Gastrocnemius medialis (tissue), 4 donors: Measurements from ENCODE around the gene POLR2B. TPM values are rescaled to one million over a fixed set of nuclear protein-coding genes. Genes with fewer than 3 reads are reported as not detected.

Experiments
- ATAC-seq, 2 donors: fragments of 150-250 bp; one replicate each; pipeline ENCODE4 v1.9.1; 2016
- DNase-seq, 2 donors: peaks; one replicate each; pipeline ENCODE4 v3.0.0-alpha.2; 2019
- H3K27ac ChIP-seq, 4 donors: fragments of 200-600 bp; sonication (generic); 1 replicate in 1 of 4; 2 replicates in 3 of 4; pipeline ENCODE4 v1.5.1; 2016 to 2018; ENCODE audit warnings: mild to moderate bottlenecking in 2 of 4, moderate library complexity in 1 of 4
- H3K27me3 ChIP-seq, 3 donors: fragments of 200-600 bp; sonication (generic) in 2 of 3; 1 replicate in 1 of 3; 2 replicates in 2 of 3; pipeline versions ENCODE4 v1.5.1 to v1.6.0; 2016 to 2019; ENCODE audit warnings: mild to moderate bottlenecking in 1 of 3, moderate library complexity in 1 of 3
- H3K36me3 ChIP-seq, 2 donors: fragments of 200-600 bp; sonication (generic) in 1 of 2; one replicate each; pipeline ENCODE4 v1.5.1; 2017 to 2018
- H3K4me1 ChIP-seq, 2 donors: fragments of 200-600 bp; sonication (generic) in 1 of 2; one replicate each; pipeline ENCODE4 v1.5.1; 2016 to 2017; ENCODE audit warnings: mild to moderate bottlenecking in 2 of 2
- H3K4me3 ChIP-seq, 4 donors: fragments of 200-600 bp; sonication (generic) in 3 of 4; 1 replicate in 1 of 4; 2 replicates in 3 of 4; pipeline ENCODE4 v1.5.1; 2016 to 2019; ENCODE audit warnings: mild to moderate bottlenecking in 2 of 4
- H3K9me3 ChIP-seq, 3 donors: fragments of 200-600 bp; sonication (generic) in 2 of 3; 1 replicate in 1 of 3; 2 replicates in 2 of 3; pipeline ENCODE4 v1.5.1; 2016 to 2019
- POLR2A ChIP-seq, 2 donors: fragments of 450-650 bp; IDR thresholded peaks; one replicate each; pipeline ENCODE4 v1.6.1; 2017; ENCODE audit warnings: antibody characterized with exemption in 2 of 2, mild to moderate bottlenecking in 2 of 2, moderate library complexity in 2 of 2
- in situ Hi-C, 4 donors: fragments of 200-750 bp; cut with MboI; loops; one replicate each; pipeline versions ENCODE4 v1.15.0 to v1.8.0; 2017; ENCODE audit warnings: low sequenced_read_pairs in 4 of 4
- intact Hi-C: fragments of 100-400 bp; cut with DNase I; formaldehyde crosslinking; loops from one replicate; pipeline ENCODE4 v1.15.1; 2023; ENCODE audit warnings: low total_unique reads
- total RNA-seq, 4 donors: library from RNA; depleted of rRNA; stranded (reverse); fragments of >200 nt; gene quantifications; one replicate each; pipeline versions ENCODE4 v1.1.0 to v1.2.3, GENCODE V29; 2016
- TF ChIP-seq, protein P1 (sequence below), 5 experiments: fragments of 450-650 bp in 3 of 5; fragments of 200-600 bp in 2 of 5; sonication (generic) in 2 of 5; IDR thresholded peaks in 4 of 5; conservative IDR thresholded peaks in 1 of 5; 1 replicate in 4 of 5; 2 replicates in 1 of 5; pipeline ENCODE4 v1.5.1; 2016 to 2019; ENCODE audit warnings: antibody characterized with exemption in 5 of 5, mild to moderate bottlenecking in 3 of 5, moderate library complexity in 3 of 5

POLR2B gene
- total RNA-seq, 4 donors from 2014 or later: 67.1 to 90.7 (median 84.1) TPM

DNA sequence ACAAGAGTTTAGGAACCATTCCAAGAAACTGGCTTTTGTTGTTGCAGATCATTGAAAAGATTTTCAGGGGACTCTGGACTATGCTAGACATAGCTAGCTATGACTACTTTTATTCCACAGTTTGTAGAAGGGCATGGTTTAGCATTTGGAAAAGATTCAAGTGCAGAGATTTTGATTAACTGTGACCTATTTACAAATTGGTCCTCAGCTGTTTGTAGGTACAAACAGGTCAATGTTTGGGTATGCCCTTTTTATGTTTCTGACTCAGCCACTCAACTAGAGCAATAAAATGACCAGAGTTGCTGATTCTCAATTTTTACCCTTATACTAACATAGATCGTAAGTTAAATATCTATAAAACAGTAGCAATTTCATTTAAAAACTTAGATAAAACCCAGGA lies 84.8 kb downstream of the POLR2B start:
- Histone ChIP-seq H3K4me1 (peaks cover 13 to 17% of the 10 kb centered on the region in 2 donors), H3K36me3 (no peaks in the 10 kb centered on the region), H3K27me3 (no peaks in the 10 kb centered on the region), H3K4me3 (no peak overlapping the region), H3K27ac (peak overlapping the region in 1 of 4 donors; percentile 58), H3K9me3 (no peaks in the 10 kb centered on the region)
- in situ Hi-C loops: no loop called here
- ATAC-seq (no peak), DNase-seq (no peak)
- no peak for TF ChIP-seq POLR2A (IDR thresholded peaks at IDR 0.05)
- TF ChIP-seq, protein P1, sequence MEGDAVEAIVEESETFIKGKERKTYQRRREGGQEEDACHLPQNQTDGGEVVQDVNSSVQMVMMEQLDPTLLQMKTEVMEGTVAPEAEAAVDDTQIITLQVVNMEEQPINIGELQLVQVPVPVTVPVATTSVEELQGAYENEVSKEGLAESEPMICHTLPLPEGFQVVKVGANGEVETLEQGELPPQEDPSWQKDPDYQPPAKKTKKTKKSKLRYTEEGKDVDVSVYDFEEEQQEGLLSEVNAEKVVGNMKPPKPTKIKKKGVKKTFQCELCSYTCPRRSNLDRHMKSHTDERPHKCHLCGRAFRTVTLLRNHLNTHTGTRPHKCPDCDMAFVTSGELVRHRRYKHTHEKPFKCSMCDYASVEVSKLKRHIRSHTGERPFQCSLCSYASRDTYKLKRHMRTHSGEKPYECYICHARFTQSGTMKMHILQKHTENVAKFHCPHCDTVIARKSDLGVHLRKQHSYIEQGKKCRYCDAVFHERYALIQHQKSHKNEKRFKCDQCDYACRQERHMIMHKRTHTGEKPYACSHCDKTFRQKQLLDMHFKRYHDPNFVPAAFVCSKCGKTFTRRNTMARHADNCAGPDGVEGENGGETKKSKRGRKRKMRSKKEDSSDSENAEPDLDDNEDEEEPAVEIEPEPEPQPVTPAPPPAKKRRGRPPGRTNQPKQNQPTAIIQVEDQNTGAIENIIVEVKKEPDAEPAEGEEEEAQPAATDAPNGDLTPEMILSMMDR (IDR thresholded peaks at IDR 0.05 in 4 of 5, conservative IDR thresholded peaks at IDR 0.05 in 1 of 5): no peak
- intact Hi-C loops: no loop called here

DNA sequence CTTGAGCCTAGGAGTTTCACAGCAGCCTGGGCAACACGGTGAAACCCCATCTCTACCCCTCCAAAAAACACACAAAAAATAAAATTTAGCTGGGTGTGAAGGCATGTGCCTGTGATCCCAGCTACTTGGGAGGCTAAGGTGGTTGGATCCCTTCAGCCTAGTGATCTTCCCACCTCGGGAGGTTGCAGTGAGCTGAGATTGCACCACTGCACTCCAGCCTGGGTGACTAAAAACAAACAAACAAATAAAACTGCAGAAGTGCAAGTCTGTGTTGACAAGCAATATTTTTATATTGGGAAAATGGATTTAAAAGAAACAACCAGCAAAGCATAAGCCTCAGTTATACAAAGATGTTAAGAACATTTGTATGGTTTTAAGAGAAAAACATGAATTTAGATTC lies 85.4 kb downstream of the POLR2B start:
- no peaks in the 10 kb centered on the region for H3K9me3 ChIP-seq
- H3K4me1 ChIP-seq: peaks cover 19 to 23% of the 10 kb centered on the region in 2 donors
- no peak for ATAC-seq
- H3K4me3 ChIP-seq: no peak overlapping the region
- peak overlapping the region in 2 of 4 donors; percentile 62 to 66 for H3K27ac ChIP-seq
- in situ Hi-C loops (no loop called here), intact Hi-C loops (no loop called here)
- H3K27me3 ChIP-seq: no peaks in the 10 kb centered on the region
- TF ChIP-seq, protein P1 (IDR thresholded peaks at IDR 0.05 in 4 of 5, conservative IDR thresholded peaks at IDR 0.05 in 1 of 5): no peak
- TF ChIP-seq POLR2A (IDR thresholded peaks at IDR 0.05): no peak
- no peaks in the 10 kb centered on the region for H3K36me3 ChIP-seq
- DNase-seq: no peak

DNA sequence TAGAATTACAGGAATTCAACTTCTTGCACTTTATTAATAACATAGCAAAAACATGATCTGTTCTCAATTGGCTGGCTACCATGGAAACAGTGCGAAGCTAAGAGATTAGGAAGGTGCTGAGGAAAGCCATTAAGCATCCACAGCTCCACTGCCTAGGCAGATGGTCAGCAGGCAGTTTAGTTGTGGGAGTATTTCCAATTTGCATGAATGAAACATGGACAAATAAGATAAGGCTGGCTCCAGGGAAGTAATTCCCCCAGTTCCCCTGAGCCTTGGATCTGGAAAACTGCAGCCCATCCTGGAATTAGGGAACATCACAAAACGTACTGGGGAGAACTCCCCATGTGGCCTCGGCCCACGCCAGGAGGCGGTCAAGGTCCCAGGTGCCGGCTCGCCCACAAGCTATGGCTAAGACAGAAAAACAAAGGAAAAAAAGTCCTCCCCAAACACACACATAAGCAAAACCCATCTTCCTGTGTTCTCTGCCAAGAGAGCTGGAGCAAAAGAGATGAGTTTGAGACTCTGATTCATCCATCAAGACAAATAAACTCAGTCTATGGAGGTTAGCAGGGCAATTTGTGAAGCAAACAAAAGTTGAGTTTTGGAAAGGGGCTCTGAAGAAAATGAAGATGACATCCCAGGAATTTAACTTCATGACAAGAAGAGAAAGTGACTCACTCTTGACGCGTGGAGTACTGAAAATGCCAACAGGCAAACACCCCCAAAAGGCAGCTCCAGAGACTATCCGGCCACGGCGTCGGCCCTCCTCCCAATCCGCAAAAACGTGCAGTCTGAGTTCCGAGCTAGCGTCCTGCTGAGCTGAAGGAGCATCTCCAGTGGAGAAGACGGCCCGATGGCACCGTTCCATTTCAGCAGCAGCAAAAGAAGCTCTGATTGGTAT lies 86.4 kb downstream of the POLR2B start:
- intact Hi-C loops: no loop called here
- ATAC-seq: peak; percentile 37 to 55
- Histone ChIP-seq H3K9me3 (no peaks in the 10 kb centered on the region), H3K27ac (peak overlapping the region; percentile 25 to 66 (median 60)), H3K27me3 (no peaks in the 10 kb centered on the region), H3K4me1 (peaks cover 23 to 25% of the 10 kb centered on the region in 2 donors), H3K4me3 (peak overlapping the region in 3 of 4 donors; percentile 8 to 25 (median 16)), H3K36me3 (no peaks in the 10 kb centered on the region)
- TF ChIP-seq, protein P1 (IDR thresholded peaks at IDR 0.05 in 4 of 5, conservative IDR thresholded peaks at IDR 0.05 in 1 of 5): no peak
- TF ChIP-seq POLR2A (IDR thresholded peaks at IDR 0.05): no peak
- in situ Hi-C loops: no loop called here
- DNase-seq: peak; percentile 10 to 23

DNA sequence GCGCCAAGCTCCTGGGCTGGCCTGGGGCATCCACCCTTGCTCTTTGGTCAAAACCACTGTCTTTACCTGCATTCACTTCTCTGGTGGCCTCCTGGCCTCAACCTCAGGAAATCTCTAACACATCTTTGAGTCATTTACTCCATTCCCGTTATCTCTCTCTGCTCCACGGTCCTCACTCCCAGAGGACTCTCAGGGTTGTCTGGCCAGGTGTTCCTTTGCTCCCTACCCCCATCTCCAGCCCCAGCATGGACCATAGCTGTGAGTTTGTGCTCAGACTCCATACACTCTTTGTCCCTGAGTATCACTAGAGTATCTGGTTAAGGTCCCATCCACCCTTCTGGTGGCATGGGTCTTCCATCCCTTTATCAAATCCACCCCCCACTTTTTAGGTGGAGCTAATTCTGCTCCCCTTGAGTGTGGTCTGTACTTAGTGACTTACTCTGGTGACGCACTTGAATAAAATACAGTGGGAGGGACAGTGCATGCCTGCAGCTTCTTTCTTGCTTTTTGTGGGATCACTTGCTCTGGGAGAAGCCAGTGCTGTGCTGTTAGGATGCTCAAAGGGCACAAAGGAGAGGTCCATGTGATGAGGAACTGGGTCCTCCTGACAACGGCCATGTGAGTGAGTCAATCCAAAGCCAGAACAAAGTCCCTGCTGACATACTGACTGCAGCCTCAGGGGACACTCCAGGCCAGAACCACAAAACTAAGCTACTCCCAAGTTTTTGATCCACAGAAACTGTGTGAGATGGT lies 87.2 kb downstream of the POLR2B start:
- Histone ChIP-seq H3K27me3 (no peaks in the 10 kb centered on the region), H3K36me3 (no peaks in the 10 kb centered on the region), H3K9me3 (no peaks in the 10 kb centered on the region), H3K4me1 (peaks cover 23 to 29% of the 10 kb centered on the region in 2 donors), H3K27ac (peak overlapping the region; percentile 25 to 66 (median 60)), H3K4me3 (peak overlapping the region in 3 of 4 donors; percentile 8 to 25 (median 16))
- TF ChIP-seq, protein P1 (IDR thresholded peaks at IDR 0.05 in 4 of 5, conservative IDR thresholded peaks at IDR 0.05 in 1 of 5): no peak
- no peak for TF ChIP-seq POLR2A (IDR thresholded peaks at IDR 0.05)
- DNase-seq (no peak), ATAC-seq (no peak)
- intact Hi-C loops: no loop called here
- in situ Hi-C loops: no loop called here
